HG03108 (cell line): ENCODE data around the gene C2CD3.

Experiments used
- ATAC-seq: cut with Tn5 transposase; IDR thresholded peaks from one replicate; pipeline ENCODE4 v1.9.1; 2021; ENCODE audit warnings: moderate library complexity; ENCODE audit not compliant: unreplicated experiment

The C2CD3 gene

DNA sequence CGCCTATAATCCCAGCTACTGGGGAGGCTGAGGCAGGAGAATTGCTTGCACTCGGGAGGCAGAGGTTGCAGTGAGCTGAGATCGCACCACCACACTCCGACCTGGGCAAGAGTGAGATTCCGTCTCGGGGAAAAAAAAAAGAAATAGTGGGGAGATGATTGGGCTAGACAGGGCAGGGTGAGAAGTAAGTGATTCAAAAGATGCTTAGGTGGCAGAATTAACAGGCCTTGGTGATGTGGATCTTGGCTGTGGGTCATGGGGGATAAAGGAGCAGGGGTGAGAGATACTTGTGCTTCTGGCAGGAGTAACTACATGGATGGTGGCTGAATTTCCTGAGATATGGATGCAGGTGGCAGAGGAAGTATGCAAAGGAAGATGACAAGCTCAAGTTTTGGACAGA, 148.8 kb downstream of the C2CD3 start:
- no peak for ATAC-seq

DNA sequence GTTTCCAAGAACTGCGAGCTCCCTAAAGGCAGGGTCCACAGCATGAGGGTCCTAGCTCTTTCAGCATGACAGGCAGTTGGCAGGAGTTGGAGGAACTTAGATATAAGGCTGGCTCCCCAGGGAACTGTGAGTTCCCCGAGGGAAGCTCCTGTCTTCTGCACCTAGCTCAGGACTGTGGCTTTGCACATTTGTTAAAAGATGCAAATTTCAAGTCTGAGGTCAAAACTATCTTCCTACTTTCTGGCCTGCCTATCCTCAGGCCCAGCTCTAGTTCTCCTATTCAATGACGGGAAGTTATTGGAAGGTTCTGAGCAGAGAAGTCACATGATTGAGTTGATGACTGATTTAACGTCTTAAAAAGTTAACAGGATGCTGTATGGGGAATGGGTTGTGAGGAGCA, 150.3 kb downstream of the C2CD3 start:
- ATAC-seq = peak; percentile 50

DNA sequence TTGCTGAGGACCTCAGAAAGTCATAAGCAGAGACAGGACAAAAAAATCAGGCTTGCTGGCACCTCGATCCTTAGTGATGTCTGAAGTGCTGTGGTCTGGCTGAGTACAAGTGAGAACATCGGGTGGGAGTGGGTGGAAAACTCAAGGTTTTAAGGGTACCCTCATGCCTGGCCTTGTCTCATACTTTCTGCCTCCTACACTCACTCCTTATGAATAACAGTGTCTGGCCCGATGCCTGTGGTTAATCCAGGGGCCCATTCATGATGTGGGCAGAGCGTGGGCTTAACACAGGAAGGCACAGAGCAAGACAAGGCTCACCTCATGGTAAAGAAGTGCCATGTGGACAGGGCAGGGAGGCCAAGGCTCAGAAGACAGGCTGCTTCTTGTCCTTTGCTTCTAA, 150.9 kb downstream of the C2CD3 start:
- ATAC-seq = no peak

DNA sequence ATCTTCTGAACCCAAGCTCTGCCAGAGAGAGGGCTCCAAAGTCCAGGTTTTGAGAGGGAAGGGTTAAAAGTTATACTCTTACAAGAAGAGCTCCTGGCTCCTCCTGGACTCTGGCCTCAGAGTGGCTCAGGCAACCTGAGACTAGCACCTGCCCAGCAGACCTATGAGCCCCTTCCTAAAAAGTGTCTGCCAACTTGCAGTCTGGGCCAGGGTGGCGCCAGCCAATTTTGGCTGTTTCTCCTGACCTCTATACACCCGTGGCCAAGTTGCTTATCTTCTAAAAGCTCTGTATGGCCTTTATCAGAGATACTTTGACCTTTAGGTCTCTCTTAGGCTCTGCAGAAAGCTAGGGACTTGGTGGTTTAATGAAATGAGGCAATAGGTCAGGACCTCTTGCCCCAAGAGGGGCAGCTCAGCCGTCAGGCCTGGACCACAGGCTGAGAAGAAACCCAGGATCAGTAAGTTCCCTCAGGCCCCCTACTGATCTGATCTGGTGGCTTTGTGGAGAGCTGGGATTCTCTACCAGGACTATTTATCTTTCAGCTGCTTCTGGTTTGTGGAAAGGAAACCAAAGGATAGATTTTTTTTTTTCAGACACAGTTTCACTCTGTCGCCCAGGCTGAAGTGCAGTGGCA, 151.6 kb downstream of the C2CD3 start:
- ATAC-seq = no peak

- no peak for ATAC-seq
Observed at GRCh38 chr11:74018331-74019005, 152.3 kb downstream of the C2CD3 start.

DNA sequence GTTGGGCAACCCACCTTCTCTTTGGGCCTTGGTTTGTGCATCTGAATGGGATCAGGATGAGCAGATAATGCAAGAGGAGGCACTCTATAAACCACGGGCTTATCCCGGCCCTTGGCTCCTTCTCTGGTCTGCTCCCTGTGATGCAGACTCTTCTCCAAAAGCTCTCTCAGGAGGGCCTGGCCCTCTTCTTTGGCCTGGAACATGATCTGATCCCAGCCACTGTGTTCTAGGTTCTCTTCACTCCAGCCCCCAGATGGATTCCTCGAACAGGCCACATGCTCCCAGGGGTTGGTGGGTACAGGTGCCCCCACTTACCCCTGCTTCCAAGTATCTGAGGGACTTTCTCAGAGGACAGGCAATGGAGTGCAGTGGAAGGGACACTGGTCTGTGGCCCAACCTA, 153.2 kb downstream of the C2CD3 start:
- no peak for ATAC-seq

DNA sequence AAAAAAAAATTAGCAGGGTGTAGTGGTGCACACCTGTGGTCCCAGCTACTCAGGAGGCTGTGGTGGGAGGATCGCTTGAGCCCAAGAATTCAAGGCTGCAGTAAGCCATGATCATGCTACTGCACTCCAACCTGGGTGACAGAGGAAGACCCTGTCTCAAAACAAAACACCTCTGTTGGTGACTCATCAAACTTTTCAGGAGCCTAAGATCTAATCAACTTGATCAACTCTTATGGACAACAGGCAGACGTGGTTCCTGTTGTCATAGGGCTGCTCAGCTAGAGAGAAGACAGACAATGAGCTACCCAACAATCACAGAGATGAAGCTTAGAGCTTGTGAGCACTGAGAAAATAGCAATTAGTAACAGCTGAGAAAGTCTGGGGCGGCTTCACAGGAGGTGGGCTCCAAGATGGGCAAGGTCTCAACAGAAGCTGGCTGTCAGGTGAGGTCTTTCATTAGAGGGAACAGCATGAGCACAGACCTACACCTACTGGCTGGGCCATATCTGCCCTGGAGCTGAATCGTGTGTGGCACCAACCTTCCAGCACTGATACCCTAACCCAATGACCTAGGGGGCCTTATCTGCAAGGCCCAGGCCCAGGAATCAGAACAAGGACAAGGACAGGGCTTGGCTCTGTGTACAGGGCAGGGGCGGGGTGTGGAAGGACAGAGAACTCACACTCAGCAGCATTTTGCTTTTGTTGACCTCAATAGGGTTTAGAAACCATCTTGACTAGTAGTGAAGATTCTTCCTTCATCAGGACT, 154.7 kb downstream of the C2CD3 start:
- no peak for ATAC-seq

- no peak for ATAC-seq
Observed at GRCh38 chr11:74014880-74015279, 155.9 kb downstream of the C2CD3 start.

DNA sequence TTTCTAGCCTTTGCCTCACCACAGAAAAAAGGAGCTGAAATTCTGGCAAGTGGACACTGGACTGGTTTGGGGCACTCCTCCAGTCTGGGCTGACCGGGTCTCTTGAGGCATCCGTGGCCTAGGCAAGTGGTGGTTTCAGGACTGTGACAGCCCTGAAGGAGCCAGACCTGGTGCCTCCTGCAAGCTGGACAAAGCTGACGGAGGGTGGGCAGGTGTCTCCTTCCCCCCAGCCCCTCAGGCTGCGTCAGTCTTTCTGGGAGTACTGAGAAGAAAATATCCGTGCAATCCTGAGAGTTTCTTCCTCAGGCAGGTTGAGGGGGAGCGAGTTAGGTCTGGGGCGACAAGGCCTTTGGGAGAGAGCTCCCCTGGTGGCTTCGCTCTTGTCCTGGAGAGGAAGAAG, 157.7 kb downstream of the C2CD3 start:
- ATAC-seq = no peak

GRCh38 chr11:74012074-74012809, 158.6 kb downstream of the C2CD3 start:
- no peak for ATAC-seq

- ATAC-seq = peak; percentile 85
Observed at GRCh38 chr11:74011360-74012073, 159.3 kb downstream of the C2CD3 start.

DNA sequence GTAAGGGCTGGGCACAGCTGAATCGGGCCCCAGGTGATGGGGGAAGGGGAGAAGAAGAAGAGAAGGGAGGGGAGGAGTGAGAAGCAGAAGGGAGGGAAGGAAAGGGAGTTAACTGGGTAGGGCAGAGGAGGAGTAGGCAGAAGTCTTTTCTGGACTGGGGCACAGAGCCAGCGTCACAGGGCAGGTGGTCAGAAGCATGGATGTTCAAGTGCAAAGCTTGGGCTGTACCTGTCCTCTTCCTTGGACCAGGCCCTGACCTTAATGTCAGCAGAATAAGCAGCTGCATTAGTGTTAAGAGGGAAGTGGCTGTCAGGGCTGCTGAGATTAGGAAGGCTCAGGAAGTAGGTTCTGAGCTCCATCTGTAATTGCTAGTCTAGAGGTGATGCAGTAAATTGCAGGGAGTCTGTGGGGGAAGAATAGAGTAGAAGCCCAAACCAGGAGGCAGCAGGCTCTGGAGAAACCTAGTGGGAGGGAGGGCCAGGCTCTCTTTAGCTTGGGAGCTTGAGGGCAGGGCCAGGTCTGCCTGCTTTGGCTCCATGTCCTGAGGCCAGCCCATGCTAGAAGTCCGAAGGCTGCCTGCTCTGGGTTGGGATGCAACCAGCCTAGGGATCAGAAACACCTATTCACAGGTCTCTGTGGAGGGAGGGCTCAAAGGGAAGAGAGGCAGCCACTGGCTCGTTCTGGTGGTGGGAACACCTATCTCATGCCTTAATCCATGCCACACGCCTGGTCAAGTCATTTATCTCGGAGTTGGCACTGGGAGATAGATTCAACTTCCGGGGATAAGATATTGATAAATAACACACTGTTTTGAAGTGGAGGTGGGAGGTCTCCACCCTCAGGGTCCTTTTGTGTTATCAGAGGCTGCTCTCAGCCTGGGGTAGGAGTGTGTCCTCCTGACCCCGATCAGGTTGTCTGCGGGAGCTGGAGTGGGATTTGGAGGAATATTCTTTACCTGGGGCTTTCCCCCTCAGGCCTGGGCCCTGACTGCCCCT, 160.2 kb downstream of the C2CD3 start:
- ATAC-seq = no peak

DNA sequence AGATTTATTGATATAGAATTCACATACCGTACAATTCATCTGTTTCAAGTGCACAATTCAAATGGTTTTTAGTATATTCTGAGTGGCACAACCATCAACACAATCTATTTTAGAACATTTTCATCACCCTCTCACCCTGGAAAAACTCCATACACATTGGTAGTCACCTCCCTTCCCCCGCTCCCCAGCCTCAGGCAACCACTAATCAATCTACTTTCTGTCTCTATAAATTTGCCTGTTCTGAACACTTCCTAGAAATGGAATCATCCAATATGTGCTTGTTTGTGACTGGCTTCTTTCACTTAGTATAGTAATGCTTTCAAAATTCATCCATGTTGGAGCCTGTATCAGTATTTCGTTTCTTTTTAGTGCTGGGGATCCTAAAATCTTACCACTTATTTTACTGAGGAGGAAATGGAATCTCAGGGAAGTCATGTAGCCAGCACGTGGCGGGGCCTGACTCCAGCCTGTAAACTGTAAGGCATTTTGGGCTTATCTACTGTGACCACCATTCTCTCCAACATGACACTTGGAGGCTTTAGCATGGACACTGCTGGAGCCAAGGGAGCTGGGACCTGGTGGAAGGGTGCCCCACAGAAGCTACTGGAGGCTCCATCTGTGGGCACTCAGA, 161.0 kb downstream of the C2CD3 start:
- no peak for ATAC-seq

- ATAC-seq = no peak
Observed at GRCh38 chr11:74009230-74009547, 161.6 kb downstream of the C2CD3 start.

DNA sequence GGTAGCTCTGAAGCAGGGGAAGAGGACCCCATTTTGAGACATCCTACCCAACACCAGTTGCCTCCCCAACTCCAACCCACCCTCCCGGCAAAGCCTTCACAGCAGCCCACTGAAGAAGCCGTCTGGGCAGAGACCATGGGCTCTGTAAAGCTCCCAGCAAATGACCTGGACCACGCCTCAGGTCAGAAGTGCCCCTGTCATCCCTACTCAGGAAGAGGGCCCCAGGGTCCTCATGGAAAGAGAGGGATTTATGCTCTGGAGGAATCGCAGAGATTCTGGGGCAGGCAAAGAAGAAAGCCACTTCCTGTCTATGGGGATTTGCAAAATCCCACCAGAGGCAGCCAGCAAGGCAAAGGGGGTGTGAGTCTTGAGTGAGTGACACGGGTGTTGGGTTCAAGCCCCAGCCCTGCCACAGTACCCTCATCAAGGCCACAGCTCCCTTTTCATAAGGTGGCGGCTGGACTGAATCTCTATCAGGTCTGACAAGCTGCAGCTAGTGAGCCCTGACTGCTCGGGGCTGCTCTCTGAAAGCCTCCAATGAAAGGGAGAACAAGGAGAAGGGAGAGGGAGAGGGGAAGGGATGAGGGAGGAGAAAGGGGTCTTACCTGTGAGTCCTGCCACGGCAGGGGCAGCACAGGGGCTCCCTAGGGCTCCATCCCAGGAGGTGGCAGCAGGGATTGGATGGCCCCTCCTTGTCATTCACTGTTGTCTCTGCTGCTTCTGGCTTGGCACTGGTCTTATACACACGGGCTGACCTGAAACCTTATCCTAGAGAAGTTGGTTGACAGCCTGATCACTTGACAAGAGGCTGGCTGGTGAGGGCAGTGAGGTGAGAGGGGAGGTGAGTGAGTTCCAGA, 162.2 kb downstream of the C2CD3 start, which contains the start of gene UCP3:
Gene UCP3, minus strand, starts transcription at position 713 of the 857 bp plus-strand sequence. CDS start 2,043 bp downstream, outside the sequence.
- no peak for ATAC-seq

DNA sequence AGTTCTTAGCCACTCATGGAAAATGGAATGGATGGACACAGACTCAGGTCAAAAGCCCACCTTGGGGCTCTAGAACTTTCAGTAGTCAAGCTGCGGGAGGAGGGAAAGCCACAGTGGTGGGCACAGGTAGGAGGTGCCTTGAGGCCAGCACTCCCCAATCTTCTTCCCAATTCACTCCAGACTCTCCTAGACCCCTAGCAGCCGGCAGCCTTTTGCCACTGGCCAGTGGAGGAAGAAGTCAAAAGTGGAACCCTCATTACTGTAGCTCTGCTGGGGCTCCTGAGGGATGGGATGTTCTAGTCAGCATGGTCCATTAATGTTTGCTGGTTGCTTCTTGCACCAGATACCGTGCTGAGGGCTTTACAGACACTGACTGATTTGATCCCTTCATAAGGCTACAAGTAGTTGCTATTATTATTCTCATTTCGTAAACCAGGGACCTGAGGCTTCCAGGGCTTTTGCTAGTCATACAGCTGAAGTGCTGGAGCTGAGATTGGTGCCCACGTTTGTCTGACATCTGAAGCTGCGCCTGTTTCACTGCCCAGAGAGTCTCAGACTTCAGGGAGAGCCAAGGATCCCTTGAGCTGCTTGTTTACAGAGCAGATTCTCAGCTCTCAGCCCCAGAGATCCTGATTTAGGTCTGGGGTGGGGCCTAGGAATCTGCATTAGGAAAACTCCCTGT, 163.0 kb downstream of the C2CD3 start:
- ATAC-seq = no peak

DNA sequence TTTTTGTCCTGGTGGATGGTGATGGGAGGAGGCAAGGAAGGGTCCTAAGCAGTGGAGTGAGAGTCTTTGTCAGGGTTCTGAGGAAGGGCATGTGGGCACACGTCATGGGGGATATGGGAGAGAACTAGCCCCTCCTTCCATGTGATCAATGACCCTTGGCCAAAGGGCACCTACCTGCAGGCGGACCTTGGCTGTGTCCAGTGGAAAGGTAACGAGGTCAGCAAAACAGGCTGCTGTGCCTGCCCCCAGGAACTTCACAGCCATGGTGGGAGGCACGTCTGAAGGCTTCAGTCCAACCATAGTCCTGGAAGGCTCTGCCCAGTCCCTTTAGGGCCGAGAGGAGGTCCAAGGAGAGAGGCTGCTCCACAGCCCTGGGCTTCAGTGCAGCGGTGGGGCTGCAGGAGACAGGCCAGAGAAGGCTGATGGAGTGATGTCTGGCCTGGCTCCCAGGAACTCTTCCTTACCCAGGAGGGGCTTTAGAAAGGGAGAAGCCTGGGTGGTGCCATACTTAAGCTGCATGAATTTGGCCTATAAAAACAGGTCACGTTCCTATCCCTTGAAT, 164.0 kb downstream of the C2CD3 start:
- no peak for ATAC-seq
